AG20443 (cell line): ENCODE measurements around the gene ZNF614.
"Not testable (repeated sequence)": the region's sequence is repeated elsewhere in the genome, so short reads cannot be mapped to it uniquely, and the experiment has no call there.

Source experiments
- DNase-seq: peaks from one replicate; pipeline ENCODE4 v3.0.0; 2012; ENCODE audit warnings: low spot score, mixed read lengths

ZNF614 gene

GRCh38 chr19:51986309-51987291 is 41.6 kb downstream of the ZNF614 start, which contains the start of gene ZNF350:
Gene ZNF350, minus strand, starts transcription at chr19:51986840. Its CDS starts 12,480 bp downstream, at chr19:51974360.
- peak; percentile 92 for DNase-seq

GRCh38 chr19:51983361-51983760 is 44.8 kb downstream of the ZNF614 start:
- DNase-seq = no peak

- not testable (repeated sequence) for DNase-seq
Observed at GRCh38 chr19:51980926-51981325, 47.3 kb downstream of the ZNF614 start.

GRCh38 chr19:51980116-51980736 is 48.0 kb downstream of the ZNF614 start:
- DNase-seq = no peak

- DNase-seq = no peak
Observed at GRCh38 chr19:51978882-51979281, 49.3 kb downstream of the ZNF614 start.

- no peak for DNase-seq
Observed at GRCh38 chr19:51977346-51977745, 50.8 kb downstream of the ZNF614 start.

GRCh38 chr19:51976852-51977251 is 51.3 kb downstream of the ZNF614 start:
- DNase-seq = no peak

- not testable (repeated sequence) for DNase-seq
Observed at GRCh38 chr19:51975787-51976186, 52.4 kb downstream of the ZNF614 start.

- DNase-seq = no peak
Observed at GRCh38 chr19:51971624-51972023, 56.6 kb downstream of the ZNF614 start.

GRCh38 chr19:51970718-51971117 is 57.5 kb downstream of the ZNF614 start:
- no peak for DNase-seq

GRCh38 chr19:51965583-51965982 is 62.6 kb downstream of the ZNF614 start:
- no peak for DNase-seq
